IMR-90 (cell line): ENCODE results near the gene COL8A1. TPM values are rescaled to one million over a fixed set of nuclear protein-coding genes. Genes with fewer than 3 reads are reported as not detected.

Experiments
- ATAC-seq: fragments of 200-7000 bp; cut with Tn5 transposase; 2 replicates; pipeline ENCODE4 v1.9.1; 2020; ENCODE audit warnings: low read depth, mild to moderate bottlenecking, moderate library complexity
- BruUV-seq: library from RNA; stranded (reverse); fragments of 400-500 nt; replicated peaks from 2 replicates; lab custom pipeline; 2021; lab: Mats Ljungman, UMichigan
- CTCF ChIA-PET: fragments of 300-600 bp; formaldehyde crosslinking; extraction: SDS; loops from one replicate; lab custom pipeline; 2021; ENCODE audit warnings: antibody characterized with exemption; lab: Yijun Ruan, JAX
- POLR2A ChIA-PET: fragments of 300-600 bp; sonication (Branson Sonifier 250); formaldehyde crosslinking; loops from one replicate; lab custom pipeline; 2022; ENCODE audit warnings: antibody characterized with exemption; ENCODE audit not compliant: unreplicated experiment; lab: Charles Lee
- DNase-seq: peaks from one replicate; pipeline ENCODE4 v3.0.0; 2013
- H2AFZ ChIP-seq: replicated peaks from 2 replicates; pipeline ENCODE3; 2013; ENCODE audit warnings: low read length, mild to moderate bottlenecking; ENCODE audit not compliant: poor library complexity
- H2AK5ac ChIP-seq: 2 replicates; pipeline ENCODE4 v1.6.1; 2013; ENCODE audit warnings: low read depth, low read length, inconsistent platforms
- H2AK9ac ChIP-seq: replicated peaks from 2 replicates; pipeline ENCODE3; 2013; ENCODE audit warnings: mild to moderate bottlenecking, low read depth, low read length, moderate library complexity; ENCODE audit not compliant: poor library complexity
- H2BK120ac ChIP-seq: 2 replicates; pipeline ENCODE4 v1.6.1; 2013; ENCODE audit warnings: low read depth, low read length, inconsistent platforms
- H2BK15ac ChIP-seq: 3 replicates; pipeline ENCODE4 v1.6.1; 2013; ENCODE audit warnings: low read depth, low read length, inconsistent platforms
- H2BK20ac ChIP-seq: 2 replicates; pipeline ENCODE4 v1.6.1; 2013; ENCODE audit warnings: low read depth, mild to moderate bottlenecking, inconsistent platforms, low read length, moderate library complexity
- H2BK5ac ChIP-seq: 2 replicates; pipeline ENCODE4 v1.6.1; 2013; ENCODE audit warnings: mild to moderate bottlenecking, low read depth, low read length, inconsistent platforms; ENCODE audit not compliant: poor library complexity, severe bottlenecking
- H3K14ac ChIP-seq: replicated peaks from 2 replicates; pipeline ENCODE4 v1.6.1; 2013; ENCODE audit warnings: low read depth, low read length, inconsistent platforms
- H3K18ac ChIP-seq: 2 replicates; pipeline ENCODE4 v1.6.1; 2013; ENCODE audit warnings: low read depth, low read length, control low read depth
- H3K23ac ChIP-seq: 2 replicates; pipeline ENCODE4 v1.6.1; 2013; ENCODE audit warnings: low read depth, low read length, inconsistent platforms
- H3K27ac ChIP-seq: 2 replicates; pipeline ENCODE4 v1.5.1; 2013; ENCODE audit warnings: mild to moderate bottlenecking, control low read depth, low read length; ENCODE audit not compliant: insufficient read depth
- H3K27me3 ChIP-seq: 2 replicates; pipeline ENCODE4 v1.6.1; 2013; ENCODE audit warnings: low read length; ENCODE audit not compliant: control insufficient read depth, insufficient read depth
- H3K36me3 ChIP-seq: 2 replicates; pipeline ENCODE4 v1.6.1; 2013; ENCODE audit warnings: low read length, mixed read lengths; ENCODE audit not compliant: control insufficient read depth, insufficient read depth
- H3K4ac ChIP-seq: 2 replicates; pipeline ENCODE4 v1.6.1; 2013; ENCODE audit warnings: low read depth, low read length, inconsistent platforms
- H3K4me1 ChIP-seq: 2 replicates; pipeline ENCODE4 v1.6.1; 2013; ENCODE audit warnings: low read length, mixed read lengths; ENCODE audit not compliant: control insufficient read depth, insufficient read depth
- H3K4me2 ChIP-seq: 2 replicates; pipeline ENCODE4 v1.6.1; 2013; ENCODE audit warnings: low read depth, mild to moderate bottlenecking, control low read depth, low read length, moderate library complexity
- H3K4me3 ChIP-seq: 2 replicates; pipeline ENCODE4 v1.5.1; 2013; ENCODE audit warnings: low read depth, mild to moderate bottlenecking, control low read depth, low read length, moderate library complexity; ENCODE audit not compliant: insufficient read depth
- H3K56ac ChIP-seq: 2 replicates; pipeline ENCODE4 v1.6.1; 2013; ENCODE audit warnings: low read length, inconsistent platforms; ENCODE audit not compliant: insufficient read depth; ENCODE audit errors: extremely low read depth
- H3K79me1 ChIP-seq, 2 experiments: 2 replicates each; pipeline ENCODE4 v1.6.1; 2013; ENCODE audit warnings: low read length in 2 of 2, inconsistent platforms in 1 of 2, low read depth in 1 of 2
- H3K9ac ChIP-seq: 2 replicates; pipeline ENCODE4 v1.6.1; 2013; ENCODE audit warnings: low read depth, low read length, control low read depth
- H3K9me1 ChIP-seq: 2 replicates; pipeline ENCODE4 v1.6.1; 2013; ENCODE audit warnings: low read length, inconsistent platforms; ENCODE audit not compliant: insufficient read depth
- H3K9me3 ChIP-seq: 2 replicates; pipeline ENCODE4 v1.6.1; 2013; ENCODE audit warnings: low read length; ENCODE audit not compliant: control insufficient read depth, insufficient read depth
- H4K20me1 ChIP-seq: 2 replicates; pipeline ENCODE4 v1.6.1; 2013; ENCODE audit warnings: low read length, inconsistent platforms; ENCODE audit not compliant: insufficient read depth
- H4K5ac ChIP-seq: 2 replicates; pipeline ENCODE4 v1.6.1; 2013; ENCODE audit warnings: mild to moderate bottlenecking, low read depth, low read length, control low read depth
- H4K8ac ChIP-seq, 2 experiments: 2 replicates each; pipeline ENCODE4 v1.6.1; 2013; ENCODE audit warnings: low read depth in 2 of 2, low read length in 2 of 2, control low read depth in 1 of 2, inconsistent platforms in 1 of 2
- H4K91ac ChIP-seq: 2 replicates; pipeline ENCODE4 v1.6.1; 2013; ENCODE audit warnings: low read depth, low read length, inconsistent platforms; ENCODE audit not compliant: insufficient read depth
- BHLHE40 ChIP-seq: fragments of 150-350 bp; IDR thresholded peaks from 2 replicates; pipeline ENCODE4 v1.6.1; 2016; ENCODE audit warnings: mild to moderate bottlenecking, low read depth, low read length
- CEBPB ChIP-seq: IDR thresholded peaks from 2 replicates; pipeline ENCODE4 v1.6.1; 2012; ENCODE audit warnings: low read depth, low read length, improper control_type of control experiment
- FOS ChIP-seq: fragments of 150-350 bp; IDR thresholded peaks from 2 replicates; pipeline ENCODE4 v1.6.1; 2016; ENCODE audit warnings: low read depth, low read length
- MAZ ChIP-seq: IDR thresholded peaks from 2 replicates; pipeline ENCODE4 v1.6.1; 2012; ENCODE audit warnings: low read depth, mild to moderate bottlenecking, low read length, improper control_type of control experiment, moderate library complexity, borderline replicate concordance
- WGBS, 2 experiments: methylation state at CpG; one replicate each; pipeline versions ENCODE4 v1.1.5 to v1.1.7; 2013; ENCODE audit warnings: missing lambda C conversion rate in 2 of 2; ENCODE audit not compliant: insufficient read length in 1 of 2; ENCODE audit errors: extremely low coverage in 2 of 2; 5-methylcytosine and 5-hydroxymethylcytosine counted together
- dilution Hi-C: fragments of 300-500 bp; cut with HindIII; formaldehyde crosslinking; loops from one replicate; pipeline ENCODE4 v1.14.3; 2018; ENCODE audit warnings: low sequenced_read_pairs; ENCODE audit not compliant: unreplicated experiment
- in situ Hi-C: fragments of 300-500 bp; cut with MboI; formaldehyde crosslinking; loops from 3 replicates; pipeline ENCODE4 v1.14.3; 2019; ENCODE audit warnings: low sequenced_read_pairs, inconsistent platforms, mixed read lengths
- intact Hi-C: fragments of 100-400 bp; cut with micrococcal nuclease; formaldehyde crosslinking; loops from 2 replicates; pipeline ENCODE4 v1.10.0; 2022
- polyA plus RNA-seq, 3 experiments: library from polyadenylated mRNA; depleted of rRNA; stranded (reverse); fragments of >200 nt; gene quantifications; 2 replicates each; pipeline ENCODE4 v1.2.3, GENCODE V29; 2012; ENCODE audit warnings: low replicate concordance in 1 of 3
- total RNA-seq: library from RNA; depleted of rRNA; stranded (reverse); fragments of >200 nt; gene quantifications from 2 replicates; pipeline ENCODE4 v1.2.3, GENCODE V29; 2012
- TF ChIP-seq, protein P1 (sequence below): fragments of 150-350 bp; IDR thresholded peaks from 2 replicates; pipeline ENCODE4 v1.6.1; 2016; ENCODE audit warnings: low read depth, mild to moderate bottlenecking, low read length, moderate library complexity, borderline replicate concordance
- TF ChIP-seq, protein P2 (sequence below): conservative IDR thresholded peaks from 2 replicates; pipeline ENCODE4 v1.5.1; 2012; ENCODE audit warnings: mild to moderate bottlenecking, low read depth, low read length, improper control_type of control experiment

The COL8A1 gene
- total and polyA plus RNA-seq, 2 of the 4 experiments (the other 2 are of a cell fraction): 119 to 151 TPM

- Histone ChIP-seq H2BK5ac (no peak overlapping the region), H3K4me1 (peaks cover 2% of the 10 kb centered on the region; the same call in 1 of the 2 replicates), H4K5ac (no peak overlapping the region; the same call in 1 of the 2 replicates), H2BK120ac (no peak overlapping the region), H4K20me1 (no peaks in the 10 kb centered on the region), H3K27me3 (no peaks in the 10 kb centered on the region), H3K27ac (no peak overlapping the region), H3K36me3 (no peaks in the 10 kb centered on the region), H3K56ac (no peak overlapping the region), H3K9me1 (peaks cover 7% of the 10 kb centered on the region; the same call in 1 of the 2 replicates), H3K18ac (no peak overlapping the region), H3K4ac (peak overlapping the region; percentile 50; the same call in 1 of the 2 replicates), H3K9me3 (no peaks in the 10 kb centered on the region), H3K4me2 (no peak overlapping the region), H3K14ac (peak overlapping the region; percentile 69; the same call in 1 of the 2 replicates), H3K79me1 (peaks cover 35 to 47% of the 10 kb centered on the region in 2 experiments), H4K8ac (no peak overlapping the region), H3K9ac (no peak overlapping the region), H2BK15ac (0 out of 3 replicates have a peak overlapping the region, but pooled peaks have one; percentile 23), H3K23ac (peak overlapping the region; percentile 31; the same call in 1 of the 2 replicates), H2BK20ac (no peak overlapping the region), H2AFZ (no peak overlapping the region), H2AK5ac (peak overlapping the region; percentile 10; the same call in 1 of the 2 replicates), H4K91ac (no peak overlapping the region), H2AK9ac (no peak overlapping the region), H3K4me3 (no peak overlapping the region)
- TF ChIP-seq BHLHE40 (no peak), MAZ (no peak), FOS (no peak), CEBPB (no peak)
- TF ChIP-seq, protein P1, sequence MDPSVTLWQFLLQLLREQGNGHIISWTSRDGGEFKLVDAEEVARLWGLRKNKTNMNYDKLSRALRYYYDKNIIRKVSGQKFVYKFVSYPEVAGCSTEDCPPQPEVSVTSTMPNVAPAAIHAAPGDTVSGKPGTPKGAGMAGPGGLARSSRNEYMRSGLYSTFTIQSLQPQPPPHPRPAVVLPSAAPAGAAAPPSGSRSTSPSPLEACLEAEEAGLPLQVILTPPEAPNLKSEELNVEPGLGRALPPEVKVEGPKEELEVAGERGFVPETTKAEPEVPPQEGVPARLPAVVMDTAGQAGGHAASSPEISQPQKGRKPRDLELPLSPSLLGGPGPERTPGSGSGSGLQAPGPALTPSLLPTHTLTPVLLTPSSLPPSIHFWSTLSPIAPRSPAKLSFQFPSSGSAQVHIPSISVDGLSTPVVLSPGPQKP: no peak
- TF ChIP-seq, protein P2, sequence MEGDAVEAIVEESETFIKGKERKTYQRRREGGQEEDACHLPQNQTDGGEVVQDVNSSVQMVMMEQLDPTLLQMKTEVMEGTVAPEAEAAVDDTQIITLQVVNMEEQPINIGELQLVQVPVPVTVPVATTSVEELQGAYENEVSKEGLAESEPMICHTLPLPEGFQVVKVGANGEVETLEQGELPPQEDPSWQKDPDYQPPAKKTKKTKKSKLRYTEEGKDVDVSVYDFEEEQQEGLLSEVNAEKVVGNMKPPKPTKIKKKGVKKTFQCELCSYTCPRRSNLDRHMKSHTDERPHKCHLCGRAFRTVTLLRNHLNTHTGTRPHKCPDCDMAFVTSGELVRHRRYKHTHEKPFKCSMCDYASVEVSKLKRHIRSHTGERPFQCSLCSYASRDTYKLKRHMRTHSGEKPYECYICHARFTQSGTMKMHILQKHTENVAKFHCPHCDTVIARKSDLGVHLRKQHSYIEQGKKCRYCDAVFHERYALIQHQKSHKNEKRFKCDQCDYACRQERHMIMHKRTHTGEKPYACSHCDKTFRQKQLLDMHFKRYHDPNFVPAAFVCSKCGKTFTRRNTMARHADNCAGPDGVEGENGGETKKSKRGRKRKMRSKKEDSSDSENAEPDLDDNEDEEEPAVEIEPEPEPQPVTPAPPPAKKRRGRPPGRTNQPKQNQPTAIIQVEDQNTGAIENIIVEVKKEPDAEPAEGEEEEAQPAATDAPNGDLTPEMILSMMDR: no peak
- POLR2A ChIA-PET: no interaction called here
- CTCF ChIA-PET: interaction anchor here (0.8 to 2.2 kb wide), 4 partner anchors 9 to 420 kb away, joined by 3 to 6 read pairs (median 4); no protein-coding TSS in a partner anchor
- ATAC-seq (no peak), DNase-seq (no peak)
- no CpG with 5 or more reads among the region's 4 CpGs for WGBS, 2 experiments
- in situ Hi-C loops (loop anchor here (10.0 to 25.0 kb wide), 2 partner anchors 761 to 904 kb away; no protein-coding TSS in a partner anchor), dilution Hi-C loops (no loop called here), intact Hi-C loops (loop anchor here (2.0 to 10.0 kb wide), 2 partner anchors 551 to 757 kb away; no protein-coding TSS in a partner anchor)
- no TSS peak for BruUV-seq
Measured at GRCh38 chr3:99833617-99834205, 195.3 kb downstream of the COL8A1 start.
